ENCODE results near the gene FBXW8. TPM values are rescaled to one million over a fixed set of nuclear protein-coding genes. Genes with fewer than 3 reads are reported as not detected.

Gene FBXW8
- total RNA-seq, 3 donors from 2014 or later: 12.0 to 13.2 (median 13.1) TPM

- DNase-seq (no peak), ATAC-seq (no peak)
- no peak for TF ChIP-seq CTCF (IDR thresholded peaks at IDR 0.05)
- H3K4me3 ChIP-seq: no peak overlapping the region
- intact Hi-C loops (cut with DNase I, micrococcal nuclease): no loop called here
- H3K36me3 ChIP-seq (ENCODE audit: low read depth): no peaks in the 10 kb centered on the region
- H3K9me3 ChIP-seq: peaks cover 4% of the 10 kb centered on the region
- peaks cover 23% of the 10 kb centered on the region for H3K4me1 ChIP-seq (ENCODE audit: low read depth)
These were observed 34.4 kb upstream of the FBXW8 start for GRCh38 chr12:116876151-116876869.

GRCh38 chr12:116878567-116879508 is 31.9 kb upstream of the FBXW8 start:
- Histone ChIP-seq H3K4me1 (ENCODE audit: low read depth) (peaks cover 32% of the 10 kb centered on the region), H3K9me3 (peaks cover 4% of the 10 kb centered on the region), H3K4me3 (no peak overlapping the region), H3K36me3 (ENCODE audit: low read depth) (no peaks in the 10 kb centered on the region)
- intact Hi-C loops (cut with DNase I, micrococcal nuclease): no loop called here
- DNase-seq (peak; percentile 63 to 73 (median 69)), ATAC-seq (peak; percentile 79)
- TF ChIP-seq CTCF (IDR thresholded peaks at IDR 0.05): no peak

GRCh38 chr12:116879509-116880212 is 31.1 kb upstream of the FBXW8 start:
- peak in 2 of 3 donors; percentile 33 to 47 for DNase-seq
- intact Hi-C loops (cut with DNase I, micrococcal nuclease): no loop called here
- peaks cover 2% of the 10 kb centered on the region for H3K9me3 ChIP-seq
- TF ChIP-seq CTCF (IDR thresholded peaks at IDR 0.05): no peak
- H3K4me1 ChIP-seq (ENCODE audit: low read depth): peaks cover 32% of the 10 kb centered on the region
- H3K36me3 ChIP-seq (ENCODE audit: low read depth): no peaks in the 10 kb centered on the region
- peak; percentile 10 for ATAC-seq
- no peak overlapping the region for H3K4me3 ChIP-seq

- no peak for TF ChIP-seq CTCF (IDR thresholded peaks at IDR 0.05)
- Histone ChIP-seq H3K9me3 (no peaks in the 10 kb centered on the region), H3K36me3 (ENCODE audit: low read depth) (no peaks in the 10 kb centered on the region), H3K4me3 (no peak overlapping the region), H3K4me1 (ENCODE audit: low read depth) (peaks cover 32% of the 10 kb centered on the region)
- ATAC-seq (no peak), DNase-seq (no peak)
- intact Hi-C loops (cut with DNase I, micrococcal nuclease): no loop called here
These were observed 30.4 kb upstream of the FBXW8 start for GRCh38 chr12:116880213-116880816.

- Histone ChIP-seq H3K4me3 (no peak overlapping the region), H3K4me1 (ENCODE audit: low read depth) (peaks cover 32% of the 10 kb centered on the region), H3K36me3 (ENCODE audit: low read depth) (no peaks in the 10 kb centered on the region), H3K9me3 (no peaks in the 10 kb centered on the region)
- TF ChIP-seq CTCF (IDR thresholded peaks at IDR 0.05): no peak
- DNase-seq (peak; percentile 46 to 70 (median 54)), ATAC-seq (peak; percentile 83)
- intact Hi-C loops (cut with DNase I, micrococcal nuclease): no loop called here
These were observed 29.9 kb upstream of the FBXW8 start for GRCh38 chr12:116880817-116881324.

All from mucosa of descending colon (tissue), 3 donors.